H1 (cell line): ENCODE data around the gene UPK2. TPM values are rescaled to one million over a fixed set of nuclear protein-coding genes. Genes with fewer than 3 reads are reported as not detected.

Experiments used
- CTCF ChIA-PET: fragments of 300-600 bp; sonication (Branson Sonifier 250); formaldehyde crosslinking; loops from one replicate; lab custom pipeline; 2021; ENCODE audit not compliant: partially characterized antibody; lab: Charles Lee
- POLR2A ChIA-PET: fragments of 300-600 bp; sonication (Branson Sonifier 250); formaldehyde crosslinking; loops from one replicate; lab custom pipeline; 2021; ENCODE audit warnings: inconsistent platforms; ENCODE audit not compliant: partially characterized antibody; lab: Charles Lee
- DNase-seq, 2 experiments: peaks; one replicate each; pipeline versions ENCODE4 v3.0.0 to v3.0.0-alpha.2; 2010 to 2022; ENCODE audit warnings: low spot score in 2 of 2, low read depth in 1 of 2, mixed read lengths in 1 of 2
- FAIRE-seq: peaks from 2 replicates; lab custom pipeline; 2011; peaks lifted over from hg19 to GRCh38; lab: Jason Lieb, UNC
- H2AFZ ChIP-seq: 2 replicates; pipeline ENCODE4 v1.8.1; 2012; ENCODE audit warnings: low read length, inconsistent platforms
- H2AK5ac ChIP-seq: 2 replicates; pipeline ENCODE4 v1.6.1; 2013; ENCODE audit warnings: low read depth, low read length
- H2BK120ac ChIP-seq: replicated peaks from 2 replicates; pipeline ENCODE3; 2013; ENCODE audit warnings: low read depth, low read length, inconsistent platforms
- H2BK12ac ChIP-seq: 2 replicates; pipeline ENCODE4 v1.6.1; 2013; ENCODE audit warnings: low read depth, low read length
- H2BK15ac ChIP-seq: 2 replicates; pipeline ENCODE4 v1.6.1; 2013; ENCODE audit warnings: low read length
- H2BK20ac ChIP-seq: 2 replicates; pipeline ENCODE4 v1.6.1; 2013; ENCODE audit warnings: low read length
- H2BK5ac ChIP-seq: 2 replicates; pipeline ENCODE4 v1.6.1; 2013; ENCODE audit warnings: low read depth, low read length
- H3K14ac ChIP-seq: 2 replicates; pipeline ENCODE4 v1.6.1; 2013; ENCODE audit warnings: inconsistent platforms; ENCODE audit not compliant: insufficient read length
- H3K18ac ChIP-seq: 2 replicates; pipeline ENCODE4 v1.6.1; 2013; ENCODE audit warnings: low read length; ENCODE audit errors: extremely low read depth
- H3K23ac ChIP-seq: 2 replicates; pipeline ENCODE4 v1.6.1; 2013; ENCODE audit warnings: inconsistent platforms; ENCODE audit not compliant: insufficient read length
- H3K23me2 ChIP-seq: 2 replicates; pipeline ENCODE4 v1.6.1; 2013; ENCODE audit warnings: low read depth, low read length
- H3K27ac ChIP-seq: 2 replicates; pipeline ENCODE4 v1.6.1; 2011; ENCODE audit warnings: low read depth, low read length, inconsistent platforms
- H3K27me3 ChIP-seq, 4 experiments: replicated peaks in 1 of 4; 1 replicate in 1 of 4; 2 replicates in 3 of 4; pipeline versions ENCODE4 v1.6.1 to v1.8.1; 2011 to 2013; ENCODE audit warnings: low read length in 3 of 4, mild to moderate bottlenecking in 3 of 4, inconsistent platforms in 2 of 4, mixed read lengths in 2 of 4, moderate library complexity in 1 of 4; ENCODE audit not compliant: control insufficient read depth in 3 of 4, insufficient read depth in 3 of 4; ENCODE audit errors: extremely low read depth in 1 of 4
- H3K36me3 ChIP-seq, 4 experiments: 2 replicates each; pipeline versions ENCODE4 v1.6.1 to v1.8.1; 2011 to 2013; ENCODE audit warnings: mild to moderate bottlenecking in 4 of 4, low read length in 3 of 4, moderate library complexity in 2 of 4, control low read depth in 1 of 4, inconsistent platforms in 1 of 4; ENCODE audit not compliant: insufficient read depth in 4 of 4, control insufficient read depth in 2 of 4
- H3K4ac ChIP-seq: replicated peaks from 2 replicates; pipeline ENCODE3; 2013; ENCODE audit warnings: low read length, low read depth, mixed read lengths, inconsistent platforms; ENCODE audit not compliant: insufficient read length
- H3K4me1 ChIP-seq, 4 experiments: replicated peaks in 1 of 4; 1 replicate in 1 of 4; 2 replicates in 3 of 4; pipeline versions ENCODE4 v1.6.1 to v1.8.1; 2011 to 2013; ENCODE audit warnings: low read length in 3 of 4, inconsistent platforms in 2 of 4, mixed read lengths in 1 of 4; ENCODE audit not compliant: insufficient read depth in 4 of 4, control insufficient read depth in 3 of 4
- H3K4me2 ChIP-seq, 2 experiments: 2 replicates each; pipeline versions ENCODE4 v1.6.1 to v1.8.1; 2011 to 2013; ENCODE audit warnings: low read depth in 2 of 2, low read length in 2 of 2, control low read depth in 1 of 2, inconsistent platforms in 1 of 2, mild to moderate bottlenecking in 1 of 2; ENCODE audit not compliant: insufficient read depth in 1 of 2
- H3K4me3 ChIP-seq, 4 experiments: fragments of 200-600, 300-600 bp in 1 of 4; sonication (generic), shearing (Covaris generic), sonication (Bioruptor Twin) in 1 of 4; 2 replicates each; pipeline versions ENCODE4 v1.5.1 to v1.8.1; 2011 to 2016; ENCODE audit warnings: low read length in 4 of 4, low read depth in 3 of 4, control low read depth in 2 of 4, inconsistent platforms in 2 of 4, mild to moderate bottlenecking in 2 of 4, mixed read lengths in 1 of 4, moderate library complexity in 1 of 4; ENCODE audit not compliant: insufficient read depth in 2 of 4; ENCODE audit errors: extremely low read depth in 1 of 4
- H3K56ac ChIP-seq: replicated peaks from 2 replicates; pipeline ENCODE3; 2013; ENCODE audit warnings: low read depth, mild to moderate bottlenecking, mixed read lengths, low read length, inconsistent platforms; ENCODE audit not compliant: insufficient read length
- H3K79me1 ChIP-seq: 2 replicates; pipeline ENCODE4 v1.6.1; 2013; ENCODE audit warnings: low read depth, low read length, control low read depth
- H3K79me2 ChIP-seq, 2 experiments: 2 replicates each; pipeline versions ENCODE4 v1.6.1 to v1.8.1; 2012 to 2013; ENCODE audit warnings: low read length in 2 of 2, mild to moderate bottlenecking in 2 of 2, inconsistent platforms in 1 of 2; ENCODE audit not compliant: insufficient read depth in 2 of 2, control insufficient read depth in 1 of 2
- H3K9ac ChIP-seq, 4 experiments: replicated peaks in 1 of 4; 1 replicate in 1 of 4; 2 replicates in 3 of 4; pipeline versions ENCODE4 v1.6.1 to v1.8.1; 2011 to 2013; ENCODE audit warnings: low read depth in 3 of 4, low read length in 3 of 4, control low read depth in 2 of 4, mild to moderate bottlenecking in 2 of 4, moderate library complexity in 2 of 4, inconsistent platforms in 1 of 4; ENCODE audit errors: extremely low read depth in 1 of 4
- H3K9me3 ChIP-seq, 2 experiments: 2 replicates each; pipeline versions ENCODE4 v1.6.1 to v1.8.1; 2012 to 2013; ENCODE audit warnings: mild to moderate bottlenecking in 2 of 2, moderate library complexity in 2 of 2, control low read depth in 1 of 2, inconsistent platforms in 1 of 2, low read depth in 1 of 2, low read length in 1 of 2, mixed read lengths in 1 of 2; ENCODE audit not compliant: insufficient read depth in 2 of 2
- H4K20me1 ChIP-seq, 2 experiments: replicated peaks in 1 of 2; 2 replicates each; pipeline versions ENCODE3 to v1.8.1; 2011 to 2013; ENCODE audit warnings: inconsistent platforms in 2 of 2, low read length in 2 of 2, mild to moderate bottlenecking in 1 of 2; ENCODE audit not compliant: insufficient read depth in 2 of 2, control insufficient read depth in 1 of 2
- H4K5ac ChIP-seq: 2 replicates; pipeline ENCODE4 v1.6.1; 2013; ENCODE audit warnings: low read length, low read depth, mixed read lengths, inconsistent platforms; ENCODE audit not compliant: insufficient read length
- H4K8ac ChIP-seq: 2 replicates; pipeline ENCODE4 v1.8.0; 2013; ENCODE audit warnings: mild to moderate bottlenecking, moderate library complexity, low read length, inconsistent platforms; ENCODE audit not compliant: insufficient read depth; ENCODE audit errors: extremely low read depth
- H4K91ac ChIP-seq: replicated peaks from 2 replicates; pipeline ENCODE3; 2013; ENCODE audit warnings: low read length, mixed read lengths, inconsistent platforms; ENCODE audit not compliant: insufficient read length
- CHD1 ChIP-seq: IDR thresholded peaks from 2 replicates; pipeline ENCODE4 v1.6.1; 2012; ENCODE audit warnings: low read depth, low read length, improper control_type of control experiment
- CREB1 ChIP-seq: IDR thresholded peaks from 2 replicates; pipeline ENCODE4 v1.6.1; 2012; ENCODE audit warnings: inconsistent platforms
- KDM5A ChIP-seq: fragments of 200-600 bp; IDR thresholded peaks from 2 replicates; pipeline ENCODE4 v1.7.1; 2012; ENCODE audit warnings: mild to moderate bottlenecking, low read length, inconsistent platforms, mixed read lengths
- MAFK ChIP-seq: IDR thresholded peaks from 2 replicates; pipeline ENCODE4 v1.6.1; 2012; ENCODE audit warnings: low read depth, mild to moderate bottlenecking, improper control_type of control experiment, low read length
- NRF1 ChIP-seq: IDR thresholded peaks from 2 replicates; pipeline ENCODE4 v1.6.1; 2011; ENCODE audit warnings: mild to moderate bottlenecking, low read depth, low read length, improper control_type of control experiment
- TAF1 ChIP-seq: IDR thresholded peaks from 2 replicates; pipeline ENCODE4 v1.6.1; 2011; ENCODE audit warnings: mild to moderate bottlenecking, low read depth, low read length
- YY1 ChIP-seq: IDR thresholded peaks from 2 replicates; pipeline ENCODE4 v1.6.1; 2011; ENCODE audit warnings: low read depth, mild to moderate bottlenecking, low read length
- ZNF274 ChIP-seq: IDR thresholded peaks from 2 replicates; pipeline ENCODE4 v1.7.0; 2012; ENCODE audit warnings: low read length, borderline replicate concordance; ENCODE audit errors: extremely low read depth
- WGBS, 2 experiments: shearing (Covaris generic) in 1 of 2; methylation state at CpG; one replicate each; pipeline versions ENCODE4 v1.1.6 to v1.1.7; 2013 to 2015; ENCODE audit warnings: low lambda C conversion rate in 2 of 2, mixed read lengths in 2 of 2, inconsistent platforms in 1 of 2, low coverage in 1 of 2, missing lambda C conversion rate in 1 of 2; ENCODE audit not compliant: insufficient replicate concordance in 2 of 2, insufficient coverage in 1 of 2, insufficient read length in 1 of 2; ENCODE audit errors: extremely low coverage in 1 of 2, missing lambda C conversion rate in 1 of 2; 5-methylcytosine and 5-hydroxymethylcytosine counted together
- polyA plus RNA-seq, 7 experiments: library from polyadenylated mRNA; depleted of rRNA in 3 of 7; stranded (reverse) in 5 of 7; unstranded in 2 of 7; fragments of >200 nt in 5 of 7; fragments of 200-250 nt in 2 of 7; gene quantifications; 1 replicate in 5 of 7; 2 replicates in 1 of 7; 4 replicates in 1 of 7; pipeline versions ENCODE4 v1.2.1 to v1.2.3, GENCODE V29; 2011 to 2013; ENCODE audit warnings: missing spikeins in 2 of 7, mixed read lengths in 2 of 7
- total RNA-seq: library from RNA; stranded (reverse); fragmentation: NEBNext Ultra II Directional; extraction: Animal tissue kit (Norgen Biotek cat#: 25700); gene quantifications from 2 replicates; pipeline ENCODE4 v1.2.1, GENCODE V29; 2021

UPK2 gene
- total and polyA plus RNA-seq, 2 of the 8 experiments (the other 6 are each of a cell fraction or from before 2014, with no cell fraction given) = 0.76 TPM; not detected in 1

- H4K20me1 ChIP-seq = no peaks in the 10 kb centered on the region
- WGBS, 2 experiments = 94% methylated on average over 4 of the region's 4 CpGs; no CpG with 5 or more reads in 1 of the 2 experiments
- H2BK120ac ChIP-seq = no peak overlapping the region
- H3K27ac ChIP-seq = no peak overlapping the region
- no peak overlapping the region for H3K18ac ChIP-seq
- POLR2A ChIA-PET = interaction anchor here (0.6 to 18.5 kb wide), 4 partner anchors 9 to 216 kb away, joined by 3 to 264 read pairs (median 114); partner anchors contain the start of genes DDX6, RPS25, SLC37A4 and TRAPPC4
- no peak overlapping the region for H4K5ac ChIP-seq
- no peak overlapping the region for H2BK12ac ChIP-seq
- H3K23me2 ChIP-seq = no peaks in the 10 kb centered on the region
- FAIRE-seq = no peak
- peaks cover 8 to 53% (median 30%) of the 10 kb centered on the region in 4 experiments for H3K36me3 ChIP-seq
- no peak overlapping the region for H2BK20ac ChIP-seq
- H3K23ac ChIP-seq = no peak overlapping the region
- no peak overlapping the region for H2BK15ac ChIP-seq
- TF ChIP-seq CHD1 (no peak), MAFK (no peak), YY1 (no peak), CREB1 (no peak), TAF1 (no peak), ZNF274 (no peak), KDM5A (no peak), NRF1 (no peak)
- H3K4me1 ChIP-seq = no peaks in the 10 kb centered on the region
- peaks cover 0 to 4% of the 10 kb centered on the region in 2 experiments; a peak in 2 of 4 replicates for H3K79me2 ChIP-seq
- no peaks in the 10 kb centered on the region for H3K27me3 ChIP-seq
- no peak overlapping the region for H3K9ac ChIP-seq
- H3K4me3 ChIP-seq = no peak overlapping the region
- no peak overlapping the region for H3K4ac ChIP-seq
- no peak overlapping the region for H4K91ac ChIP-seq
- H3K14ac ChIP-seq = no peak overlapping the region
- H3K4me2 ChIP-seq = no peak overlapping the region
- H4K8ac ChIP-seq = no peak overlapping the region
- no peak overlapping the region for H2AFZ ChIP-seq
- no peaks in the 10 kb centered on the region for H3K79me1 ChIP-seq
- H2BK5ac ChIP-seq = no peak overlapping the region
- DNase-seq = no peak
- no peaks in the 10 kb centered on the region for H3K9me3 ChIP-seq
- H2AK5ac ChIP-seq = no peak overlapping the region
- CTCF ChIA-PET = no interaction called here
- no peak overlapping the region for H3K56ac ChIP-seq
Measured at GRCh38 chr11:119006656-119007055, 50.6 kb downstream of the UPK2 start.
